MM.1S (cell line): ENCODE results near the gene ZEB2.

Experiments
- DNase-seq: peaks from one replicate; pipeline ENCODE4 v3.0.0-alpha.2; 2015
- H2AFZ ChIP-seq: fragments of 300-600 bp; sonication (generic); 2 replicates; pipeline ENCODE4 v1.6.0; 2016; ENCODE audit warnings: antibody characterized with exemption, low read length
- H3F3A ChIP-seq: fragments of 300-600 bp; sonication (generic); 2 replicates; pipeline ENCODE4 v1.6.1; 2016; ENCODE audit warnings: mild to moderate bottlenecking, antibody characterized with exemption, low read length, moderate library complexity, mixed read lengths; ENCODE audit not compliant: insufficient read depth
- H3K27ac ChIP-seq: fragments of 300-600 bp; sonication (generic); 2 replicates; pipeline ENCODE4 v1.5.1; 2016; ENCODE audit warnings: mild to moderate bottlenecking, low read length
- H3K27me3 ChIP-seq: fragments of 300-600 bp; sonication (generic); replicated peaks from 2 replicates; pipeline ENCODE4 v1.6.0; 2016; ENCODE audit warnings: low read length; ENCODE audit not compliant: insufficient read depth
- H3K36me3 ChIP-seq: fragments of 300-600 bp; sonication (generic); replicated peaks from 2 replicates; pipeline ENCODE4 v1.6.1; 2016; ENCODE audit warnings: mild to moderate bottlenecking, low read length, mixed read lengths; ENCODE audit not compliant: insufficient read depth
- H3K4me1 ChIP-seq: fragments of 300-600 bp; sonication (generic); 2 replicates; pipeline ENCODE4 v1.6.1; 2016; ENCODE audit warnings: low read length, mixed read lengths
- H3K4me2 ChIP-seq: fragments of 300-600 bp; sonication (generic); 2 replicates; pipeline ENCODE4 v1.6.0; 2016; ENCODE audit warnings: low read depth, low read length
- H3K4me3 ChIP-seq: fragments of 300-600 bp; sonication (generic); 2 replicates; pipeline ENCODE4 v1.5.1; 2016; ENCODE audit warnings: low read length, mixed read lengths
- H3K79me2 ChIP-seq: fragments of 300-600 bp; sonication (generic); 2 replicates; pipeline ENCODE4 v1.6.1; 2016; ENCODE audit warnings: mixed run types, low read length, mixed read lengths
- H3K9ac ChIP-seq: fragments of 300-600 bp; sonication (generic); 2 replicates; pipeline ENCODE4 v1.6.1; 2016; ENCODE audit warnings: low read length, mixed read lengths
- H3K9me2 ChIP-seq: fragments of 300-600 bp; sonication (generic); replicated peaks from 2 replicates; pipeline ENCODE4 v1.6.1; 2016; ENCODE audit warnings: mild to moderate bottlenecking, low read length, mixed read lengths; ENCODE audit not compliant: insufficient read depth
- H3K9me3 ChIP-seq: fragments of 300-600 bp; sonication (generic); replicated peaks from 2 replicates; pipeline ENCODE4 v1.6.1; 2016; ENCODE audit warnings: mild to moderate bottlenecking, low read length, mixed read lengths; ENCODE audit not compliant: insufficient read depth
- H4K20me1 ChIP-seq: fragments of 300-600 bp; sonication (generic); 2 replicates; pipeline ENCODE4 v1.6.1; 2016; ENCODE audit warnings: mild to moderate bottlenecking, low read length, moderate library complexity, mixed read lengths; ENCODE audit not compliant: insufficient read depth
- EZH2 ChIP-seq: fragments of 300-600 bp; sonication (generic); optimal IDR thresholded peaks from 2 replicates; pipeline ENCODE3; 2017; ENCODE audit warnings: low read depth, mild to moderate bottlenecking, antibody characterized with exemption, low read length, mixed read lengths
- EZH2phosphoT487 ChIP-seq: fragments of 300-600 bp; sonication (generic); IDR thresholded peaks from 2 replicates; pipeline ENCODE4 v1.6.1; 2018; ENCODE audit warnings: antibody characterized with exemption, low read length
- TF ChIP-seq, protein P1 (sequence below): fragments of 300-600 bp; sonication (generic); IDR thresholded peaks from 2 replicates; pipeline ENCODE4 v1.5.1; 2016; ENCODE audit warnings: antibody characterized with exemption, low read length, mixed read lengths

ZEB2 gene

DNA sequence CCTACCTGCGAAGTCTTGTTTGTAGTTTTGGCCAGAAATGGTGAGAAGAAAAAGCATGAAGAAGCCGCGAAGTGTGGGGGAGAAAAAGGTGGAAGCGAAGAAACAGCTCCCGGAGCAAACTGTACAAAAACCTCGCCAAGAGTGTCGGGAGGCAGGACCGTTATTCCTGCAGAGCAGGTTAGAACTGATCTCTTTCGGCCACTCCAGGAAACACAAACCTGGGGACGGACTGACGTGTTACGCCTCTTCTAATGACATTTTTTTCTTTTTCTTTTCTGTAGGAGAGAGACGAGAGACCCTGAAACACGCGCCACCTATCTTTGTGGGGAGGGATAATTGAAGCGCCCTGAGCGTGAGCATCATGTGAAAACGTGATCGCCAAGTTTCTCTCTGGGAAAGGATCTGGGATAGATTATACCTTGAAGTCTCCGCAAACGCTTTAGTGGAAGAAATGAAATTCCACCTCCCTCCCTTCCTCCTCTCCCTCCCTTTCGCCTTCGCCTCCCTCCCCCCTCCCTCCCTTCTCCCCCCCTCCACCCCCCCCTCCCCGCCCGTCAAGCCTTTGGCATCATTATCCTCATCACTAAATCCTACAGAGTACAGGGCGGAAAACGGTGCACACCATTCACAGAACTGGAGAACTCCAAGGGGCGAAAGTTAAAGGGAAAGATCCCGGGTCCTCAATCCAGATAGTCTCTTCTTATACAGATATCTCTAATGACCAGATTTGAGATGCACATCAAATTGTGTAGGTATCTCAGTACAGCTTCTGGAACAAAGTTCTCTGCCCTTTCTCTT lies at the start of gene ZEB2:
TSS of gene ZEB2 (minus strand) at position 186 of the 798 bp plus-strand sequence. CDS start 2,769 bp downstream, outside the sequence.
- Histone ChIP-seq H2AFZ (no peak within 1 kb of the TSS), H3K9me2 (no peaks in the 10 kb centered on the region), H3K27ac (no peak within 1 kb of the TSS), H3K36me3 (no peaks in the 10 kb centered on the region), H3K27me3 (peaks cover 78% of the 10 kb centered on the region), H3K79me2 (no peaks in the 10 kb centered on the region), H3K9me3 (no peaks in the 10 kb centered on the region), H3K4me1 (peaks cover 13% of the 10 kb centered on the region), H3K4me3 (no peak within 1 kb of the TSS; the same call in 1 of the 2 replicates), H4K20me1 (no peaks in the 10 kb centered on the region), H3K4me2 (peak within 1 kb of the TSS; percentile 97; the same call in 1 of the 2 replicates), H3F3A (0 out of 2 replicates have a peak, but pooled peaks cover 6% of the 10 kb centered on the region), H3K9ac (no peak within 1 kb of the TSS)
- TF ChIP-seq EZH2 (no peak), EZH2phosphoT487 (no peak)
- TF ChIP-seq, protein P1, sequence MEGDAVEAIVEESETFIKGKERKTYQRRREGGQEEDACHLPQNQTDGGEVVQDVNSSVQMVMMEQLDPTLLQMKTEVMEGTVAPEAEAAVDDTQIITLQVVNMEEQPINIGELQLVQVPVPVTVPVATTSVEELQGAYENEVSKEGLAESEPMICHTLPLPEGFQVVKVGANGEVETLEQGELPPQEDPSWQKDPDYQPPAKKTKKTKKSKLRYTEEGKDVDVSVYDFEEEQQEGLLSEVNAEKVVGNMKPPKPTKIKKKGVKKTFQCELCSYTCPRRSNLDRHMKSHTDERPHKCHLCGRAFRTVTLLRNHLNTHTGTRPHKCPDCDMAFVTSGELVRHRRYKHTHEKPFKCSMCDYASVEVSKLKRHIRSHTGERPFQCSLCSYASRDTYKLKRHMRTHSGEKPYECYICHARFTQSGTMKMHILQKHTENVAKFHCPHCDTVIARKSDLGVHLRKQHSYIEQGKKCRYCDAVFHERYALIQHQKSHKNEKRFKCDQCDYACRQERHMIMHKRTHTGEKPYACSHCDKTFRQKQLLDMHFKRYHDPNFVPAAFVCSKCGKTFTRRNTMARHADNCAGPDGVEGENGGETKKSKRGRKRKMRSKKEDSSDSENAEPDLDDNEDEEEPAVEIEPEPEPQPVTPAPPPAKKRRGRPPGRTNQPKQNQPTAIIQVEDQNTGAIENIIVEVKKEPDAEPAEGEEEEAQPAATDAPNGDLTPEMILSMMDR: no peak
- no peak for DNase-seq

DNA sequence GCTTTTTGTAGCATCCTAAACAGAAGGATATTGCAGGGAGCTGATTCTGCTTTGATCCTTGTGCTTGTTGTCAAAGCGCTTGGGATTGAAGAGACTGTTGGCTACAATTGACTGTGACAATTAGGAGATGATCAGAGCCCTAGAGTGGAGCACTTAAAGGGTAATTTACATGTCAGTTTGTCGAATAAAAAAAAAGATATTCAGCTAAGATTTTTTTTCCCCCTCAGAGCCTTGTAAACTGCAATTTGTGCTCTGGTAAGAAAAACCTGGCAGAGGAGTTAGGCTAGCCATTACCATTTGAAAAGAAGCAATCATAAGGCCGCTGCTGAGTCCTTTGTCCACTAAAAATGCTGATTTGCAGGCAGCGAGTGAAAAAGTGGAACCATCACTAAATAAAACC lies 47.8 kb upstream of the ZEB2 start:
- Histone ChIP-seq H3K27ac (no peak overlapping the region), H3K4me2 (no peak overlapping the region), H3K9me3 (no peaks in the 10 kb centered on the region), H3K27me3 (peaks cover 18% of the 10 kb centered on the region), H3K4me3 (no peak overlapping the region), H4K20me1 (no peaks in the 10 kb centered on the region), H3F3A (no peaks in the 10 kb centered on the region), H3K4me1 (no peaks in the 10 kb centered on the region), H3K79me2 (no peaks in the 10 kb centered on the region), H3K36me3 (no peaks in the 10 kb centered on the region), H2AFZ (no peak overlapping the region), H3K9me2 (no peaks in the 10 kb centered on the region), H3K9ac (no peak overlapping the region)
- TF ChIP-seq EZH2phosphoT487: no peak
- TF ChIP-seq EZH2: no peak
- TF ChIP-seq, protein P1: no peak
- DNase-seq: no peak

DNA sequence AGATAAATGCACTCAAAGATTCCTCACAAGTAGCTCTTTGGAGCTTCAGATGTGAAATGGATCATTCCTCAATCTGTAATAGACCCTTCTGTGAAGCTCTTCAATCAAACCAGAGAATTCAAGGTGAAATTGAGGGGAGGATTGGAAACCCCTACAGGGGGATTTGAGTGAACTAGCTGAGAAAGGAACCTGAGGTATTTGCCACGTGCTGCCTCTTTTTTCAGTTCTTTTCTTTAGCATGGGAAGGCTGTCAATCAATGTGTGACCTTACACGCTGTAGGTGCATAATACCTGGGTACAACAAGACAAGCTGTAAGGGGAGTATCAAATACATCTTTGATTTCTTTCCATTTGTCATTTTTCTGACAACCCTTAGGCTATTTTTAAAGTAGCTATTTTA lies 46.5 kb upstream of the ZEB2 start:
- no peaks in the 10 kb centered on the region for H3K9me2 ChIP-seq
- peaks cover 18% of the 10 kb centered on the region for H3K27me3 ChIP-seq
- no peak overlapping the region for H2AFZ ChIP-seq
- no peaks in the 10 kb centered on the region for H3K9me3 ChIP-seq
- no peaks in the 10 kb centered on the region for H4K20me1 ChIP-seq
- H3K36me3 ChIP-seq: no peaks in the 10 kb centered on the region
- no peak overlapping the region for H3K4me3 ChIP-seq
- H3F3A ChIP-seq: no peaks in the 10 kb centered on the region
- DNase-seq: no peak
- TF ChIP-seq EZH2phosphoT487 (no peak), EZH2 (no peak)
- TF ChIP-seq, protein P1: no peak
- peaks cover 3% of the 10 kb centered on the region; the same call in 1 of the 2 replicates for H3K4me1 ChIP-seq
- no peak overlapping the region for H3K27ac ChIP-seq
- no peaks in the 10 kb centered on the region for H3K79me2 ChIP-seq
- no peak overlapping the region for H3K4me2 ChIP-seq
- H3K9ac ChIP-seq: no peak overlapping the region
